DMS53 (cell line): ENCODE measurements around the gene GSC2.
"Not testable (repeated sequence)": the region's sequence is repeated elsewhere in the genome, so short reads cannot be mapped to it uniquely, and the experiment has no call there.

Source experiments
- DNase-seq: peaks from one replicate; lab custom pipeline; 2025; lab: John Stamatoyannopoulos, UW

GSC2 gene

DNA sequence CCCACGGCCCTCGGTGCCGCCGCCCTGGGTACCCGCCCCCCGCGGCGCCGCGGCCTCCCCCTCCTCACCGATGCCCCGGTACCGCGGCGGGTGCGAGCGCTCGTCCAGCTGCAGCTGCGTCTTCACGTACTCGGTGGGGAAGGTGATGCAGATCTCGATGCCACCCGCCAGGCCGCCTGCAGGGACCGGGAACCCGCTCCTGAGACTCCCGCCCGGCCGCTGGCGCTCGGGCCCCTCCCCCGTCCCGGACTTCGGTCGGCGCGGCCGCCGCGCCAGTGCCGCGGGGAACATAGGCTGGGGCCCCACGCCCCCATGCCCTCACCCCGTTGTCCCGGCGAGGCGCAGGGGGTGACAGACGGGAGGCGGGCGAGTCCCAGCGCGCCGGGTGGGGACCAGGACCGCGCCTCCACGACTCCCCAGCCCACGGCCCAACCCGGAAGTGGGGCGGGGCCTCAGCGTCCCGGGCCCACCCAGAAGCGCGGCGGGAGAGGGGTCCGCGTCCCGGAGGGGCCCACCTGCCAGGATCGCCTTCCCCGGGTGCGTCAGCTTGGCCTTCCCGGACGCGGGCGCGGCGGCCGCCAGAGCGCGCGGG lies 28.1 kb upstream of the GSC2 start:
- DNase-seq, result peak; percentile 60

DNA sequence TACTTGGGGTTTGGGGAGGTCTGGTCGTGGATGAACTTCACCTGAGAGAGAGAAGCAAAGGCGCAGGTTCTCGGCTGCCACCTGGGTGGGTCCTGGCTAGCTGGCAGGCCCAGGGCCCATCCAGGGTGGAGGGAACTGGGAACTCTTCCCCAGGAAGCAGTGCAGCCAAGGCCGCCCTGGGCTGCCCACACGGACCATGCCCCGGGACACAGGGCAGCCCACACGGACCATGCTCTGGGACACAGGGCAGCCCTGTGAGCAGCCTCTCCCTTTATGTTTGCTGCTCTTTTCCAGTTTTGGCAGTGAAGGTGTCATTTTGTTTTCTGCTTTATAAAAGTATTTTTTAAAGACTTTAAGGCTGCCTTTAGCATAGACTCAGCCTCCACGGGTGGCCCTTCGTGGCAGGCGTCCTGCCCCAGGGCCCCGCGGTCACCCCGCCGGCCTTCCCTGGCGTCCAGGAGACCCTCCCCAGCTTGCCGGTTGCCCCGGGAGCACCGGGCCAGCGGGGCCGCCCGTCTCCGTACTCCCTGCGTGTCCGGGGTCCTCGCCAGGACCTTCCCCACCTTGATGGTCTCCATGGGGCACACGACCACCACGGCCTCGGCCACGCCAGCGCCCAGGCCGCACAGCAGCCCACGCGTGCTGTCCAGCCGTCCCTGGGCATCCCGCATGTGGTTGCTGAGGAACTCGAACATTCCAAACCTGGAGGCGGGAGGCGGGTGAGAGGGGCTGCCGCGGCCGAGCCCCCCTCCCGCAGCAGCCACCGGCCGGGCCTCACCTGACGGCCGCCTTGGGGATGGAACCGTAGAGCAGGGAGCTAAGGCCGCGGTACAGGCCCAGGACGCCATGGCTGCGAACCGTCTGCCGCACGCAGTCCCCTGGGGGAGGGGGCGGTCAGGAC lies 27.3 kb upstream of the GSC2 start:
- peak; percentile 37 for DNase-seq

DNA sequence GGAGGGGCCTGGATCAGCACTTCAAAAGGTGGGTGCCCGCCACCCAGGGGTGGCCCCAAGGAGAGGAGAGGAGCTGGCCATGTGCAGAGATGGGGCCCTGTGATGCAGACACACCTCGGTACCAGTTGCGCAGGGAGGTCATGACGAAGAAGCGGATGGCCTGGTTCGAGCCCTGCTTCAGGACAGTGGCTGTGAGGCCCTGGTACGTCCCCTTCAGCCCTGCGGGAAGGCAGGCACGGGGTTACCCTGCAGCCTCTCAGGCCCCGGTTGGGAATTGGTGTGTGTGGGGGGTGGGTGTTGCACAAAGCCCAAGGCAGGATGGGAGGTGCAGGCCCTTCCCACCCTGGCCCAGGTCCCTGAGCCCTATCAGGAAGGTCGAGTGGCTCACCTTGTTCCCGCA lies 26.6 kb upstream of the GSC2 start:
- DNase-seq, result no peak

DNA sequence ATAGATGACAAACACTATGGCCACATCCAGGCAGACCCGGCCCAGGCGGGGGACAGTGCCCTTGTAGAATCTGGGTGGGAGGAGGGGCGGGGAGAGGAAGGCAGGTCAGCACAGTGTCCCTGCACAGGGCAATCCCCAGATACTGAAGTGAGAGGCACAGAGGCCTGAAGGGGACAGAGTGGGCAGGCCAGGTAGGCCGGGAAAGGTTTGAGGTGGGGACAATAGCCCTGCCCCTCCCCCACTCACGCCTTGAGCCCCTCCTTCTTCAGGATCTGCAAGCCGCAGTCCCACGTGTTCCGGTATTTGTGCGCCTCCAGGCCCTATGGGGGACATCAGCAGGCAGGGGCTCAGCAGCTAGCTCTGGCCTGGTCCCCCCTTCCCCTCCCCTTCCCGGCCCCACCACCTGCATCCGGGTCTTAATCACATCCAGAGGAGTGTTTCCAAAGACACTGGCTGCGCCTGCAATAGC lies 26.1 kb upstream of the GSC2 start:
- no peak for DNase-seq

DNA sequence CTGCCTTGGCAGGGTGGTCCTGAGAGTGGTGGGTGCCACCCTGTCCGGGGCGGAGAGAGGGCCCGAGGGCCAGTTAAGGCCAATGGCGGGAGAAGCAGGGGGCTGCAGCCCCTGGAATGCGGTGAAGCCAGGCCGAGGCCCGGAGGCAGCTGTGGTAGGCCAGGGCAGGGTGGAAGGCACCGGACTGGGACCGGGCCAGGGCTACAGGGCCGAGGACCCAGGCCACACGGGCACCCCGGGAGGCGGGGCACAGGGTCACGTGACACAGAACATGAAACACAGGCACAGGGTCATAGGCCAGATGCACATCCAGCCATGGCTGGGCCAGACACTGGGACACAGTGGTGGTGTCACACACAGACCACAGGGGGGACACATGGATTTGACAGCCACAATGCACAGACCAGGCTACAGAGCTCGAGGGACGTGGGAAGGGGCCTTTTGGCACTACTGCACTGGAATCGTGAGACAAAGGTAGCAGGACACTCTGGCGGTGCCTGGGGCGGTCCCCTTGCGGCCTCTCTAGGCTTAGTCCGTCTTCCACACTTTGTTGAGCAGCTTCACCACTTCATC lies 25.6 kb upstream of the GSC2 start:
- no peak for DNase-seq

DNA sequence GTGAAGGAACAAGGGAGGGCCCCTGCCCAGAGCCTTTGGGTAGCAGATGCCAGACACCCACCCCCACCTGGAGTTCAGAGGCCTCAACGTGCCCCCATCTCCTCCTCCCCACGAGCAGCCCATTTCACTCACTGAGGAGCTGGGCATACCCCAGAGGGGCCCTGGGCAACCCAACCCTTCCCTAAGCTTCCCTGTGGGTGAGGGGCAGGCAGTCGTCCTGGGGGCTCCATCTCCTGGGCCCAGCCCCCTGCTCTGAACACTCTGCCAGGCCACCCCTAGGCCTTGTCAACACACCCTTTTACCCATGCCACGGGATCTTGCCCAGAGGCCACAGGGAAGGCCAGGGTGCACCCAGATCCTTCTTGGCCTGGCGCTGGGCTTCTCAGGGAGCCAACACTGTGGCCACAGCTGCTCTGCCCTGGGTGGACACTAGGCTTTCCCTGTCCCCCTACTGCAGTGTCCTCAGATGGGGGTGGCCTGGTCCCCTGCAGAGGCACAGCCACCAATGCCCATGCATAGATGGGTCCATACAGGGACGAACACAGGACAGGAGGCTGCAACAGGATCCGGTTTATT lies 25.0 kb upstream of the GSC2 start:
- DNase-seq, result no peak

DNA sequence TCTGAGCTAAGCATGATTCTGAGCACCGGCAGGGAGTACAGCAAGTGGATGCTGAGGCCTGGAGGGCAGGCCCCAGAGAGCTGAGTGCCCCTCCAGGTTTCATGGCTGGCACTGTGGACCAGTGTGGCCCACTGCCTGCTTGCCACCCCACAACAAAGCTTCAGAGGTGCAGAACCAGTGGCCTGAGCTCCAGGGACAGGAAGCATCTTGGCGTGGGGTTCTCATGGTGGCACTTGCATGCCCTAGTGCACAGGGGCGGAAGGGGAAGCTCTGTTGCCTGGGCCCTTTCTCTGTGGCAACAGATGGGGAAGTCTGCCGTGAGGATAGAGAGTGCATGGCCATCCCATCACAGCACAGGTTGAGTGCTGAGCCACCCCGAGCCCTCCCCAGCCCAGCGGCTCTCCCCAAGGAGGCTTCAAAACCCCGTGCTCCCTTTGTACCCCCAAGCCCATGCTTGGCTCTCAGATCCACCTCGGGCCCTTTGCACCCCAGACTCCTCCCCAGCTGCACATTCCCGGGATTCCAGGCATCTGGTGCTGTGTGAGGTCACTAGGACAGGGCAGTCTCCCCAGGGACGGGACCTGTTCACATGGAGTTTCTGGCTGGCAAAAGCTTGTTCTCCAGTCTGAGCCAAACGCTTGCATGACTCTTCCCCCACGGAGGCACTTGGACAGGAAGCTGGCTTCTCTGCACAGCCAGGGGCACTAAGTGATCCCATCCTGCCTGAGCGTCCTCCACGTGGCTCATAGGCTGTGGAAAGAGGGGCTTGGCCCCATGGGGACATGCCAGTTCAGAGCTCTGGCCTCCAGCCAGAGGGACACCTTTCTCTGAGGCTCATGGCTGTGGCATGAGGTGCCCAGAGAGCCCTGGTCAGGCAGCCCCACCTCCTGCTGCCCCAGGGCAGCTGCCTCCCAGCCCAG lies 24.3 kb upstream of the GSC2 start:
- no peak for DNase-seq

DNA sequence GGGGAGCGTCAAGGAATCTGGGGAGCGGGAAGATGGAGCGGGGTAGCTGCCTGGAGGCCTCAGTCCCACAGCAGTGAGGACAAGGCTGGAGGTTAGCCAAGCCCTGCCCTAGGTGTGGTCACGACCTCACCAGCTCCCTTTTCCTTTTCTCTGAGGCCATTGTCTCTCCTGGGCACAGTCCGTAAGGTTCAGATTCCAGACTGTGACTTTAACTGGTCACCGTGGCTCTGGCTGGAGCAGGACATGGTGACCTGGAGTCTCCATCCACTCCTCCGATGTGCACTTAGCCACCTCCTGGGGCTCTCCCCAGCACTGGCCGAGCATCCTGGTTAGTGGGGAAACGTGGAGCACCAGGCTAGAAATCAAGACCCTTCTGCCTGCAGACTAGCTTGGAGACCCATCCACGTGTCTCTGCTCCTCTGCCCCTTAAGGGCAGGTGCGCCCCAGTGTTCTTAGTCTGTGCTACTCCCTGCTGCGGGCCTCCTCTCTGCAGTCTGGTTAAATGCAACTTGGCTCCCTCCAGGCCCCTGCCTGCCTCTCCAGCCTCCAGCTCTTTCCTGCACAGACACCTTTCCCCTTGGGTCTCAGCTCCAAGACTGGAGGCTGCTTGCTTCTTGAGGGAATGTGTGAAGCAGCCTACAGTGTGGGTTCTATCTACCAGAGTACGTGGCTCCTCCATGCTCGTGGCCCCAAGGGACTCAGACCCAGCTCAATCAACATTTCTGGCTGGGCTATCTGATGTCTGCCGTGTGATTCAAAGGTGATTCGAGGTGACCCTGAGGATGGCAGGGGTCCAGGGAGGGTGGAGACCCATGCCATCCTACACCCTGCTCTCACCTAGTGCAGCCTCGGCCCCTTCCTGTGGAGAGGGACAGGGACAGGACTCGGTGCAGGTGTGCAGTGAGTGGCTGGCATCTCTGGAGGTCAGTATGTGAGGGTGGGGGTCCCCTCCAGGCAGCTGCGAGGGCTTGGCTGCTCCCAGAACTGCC lies 23.2 kb upstream of the GSC2 start:
- no peak for DNase-seq

DNA sequence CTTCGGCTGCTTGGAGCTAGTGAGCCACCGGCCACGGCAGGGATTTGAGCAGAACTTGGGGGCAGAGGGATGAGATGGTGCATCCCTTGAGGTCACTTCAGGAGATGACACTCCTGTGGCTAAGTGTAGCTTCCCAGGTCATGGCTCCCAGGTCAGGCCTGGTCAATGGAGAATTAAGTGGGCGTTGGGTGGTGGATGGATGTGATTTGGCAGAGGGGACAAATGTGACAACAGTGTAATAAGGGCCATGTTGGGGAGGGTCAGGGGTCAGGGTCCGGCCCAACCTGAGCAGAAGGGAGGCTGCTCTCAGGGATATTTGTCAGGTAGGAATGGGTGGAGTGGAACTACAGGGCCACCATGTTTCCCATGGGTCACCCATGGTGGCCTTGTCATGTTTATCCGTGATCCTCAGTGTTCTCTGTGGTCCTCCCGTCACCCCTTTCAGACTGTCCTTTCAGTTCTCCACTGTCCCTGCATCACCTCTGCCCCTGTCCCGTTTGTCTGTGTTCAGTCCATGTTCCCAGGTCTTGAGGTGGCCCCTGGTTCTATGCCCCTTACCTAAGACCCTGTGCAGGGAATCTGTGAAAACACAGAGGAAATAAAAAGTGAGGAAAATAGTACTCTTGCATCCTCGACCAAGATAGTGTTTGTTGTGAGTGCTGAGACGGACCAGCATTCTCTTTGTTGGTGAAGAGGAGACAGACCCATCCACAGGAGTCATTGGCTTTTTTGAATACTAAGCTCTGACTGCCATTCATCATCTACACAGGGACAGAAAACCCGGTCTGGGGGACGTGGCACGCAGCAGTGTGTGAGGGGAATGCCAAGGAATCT lies 22.3 kb upstream of the GSC2 start:
- no peak for DNase-seq

DNA sequence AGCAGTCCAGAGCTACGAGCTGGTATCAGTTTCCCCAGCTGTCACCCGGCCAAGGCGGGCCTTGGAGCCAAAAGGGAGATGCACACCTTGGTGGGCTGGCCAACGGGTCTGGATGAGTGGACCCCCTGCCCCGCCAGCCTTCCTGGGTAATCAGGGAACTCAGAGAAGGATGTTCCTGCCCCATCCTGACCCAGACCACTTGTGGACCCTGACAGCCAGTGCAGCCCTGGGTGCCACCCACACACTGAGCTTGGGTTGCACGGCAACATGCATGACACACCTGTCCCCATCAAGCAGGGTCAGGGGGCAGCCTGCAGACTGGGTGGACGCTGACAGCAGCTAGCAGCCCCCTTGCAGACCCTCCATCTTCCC lies 19.8 kb upstream of the GSC2 start:
- no peak for DNase-seq

DNA sequence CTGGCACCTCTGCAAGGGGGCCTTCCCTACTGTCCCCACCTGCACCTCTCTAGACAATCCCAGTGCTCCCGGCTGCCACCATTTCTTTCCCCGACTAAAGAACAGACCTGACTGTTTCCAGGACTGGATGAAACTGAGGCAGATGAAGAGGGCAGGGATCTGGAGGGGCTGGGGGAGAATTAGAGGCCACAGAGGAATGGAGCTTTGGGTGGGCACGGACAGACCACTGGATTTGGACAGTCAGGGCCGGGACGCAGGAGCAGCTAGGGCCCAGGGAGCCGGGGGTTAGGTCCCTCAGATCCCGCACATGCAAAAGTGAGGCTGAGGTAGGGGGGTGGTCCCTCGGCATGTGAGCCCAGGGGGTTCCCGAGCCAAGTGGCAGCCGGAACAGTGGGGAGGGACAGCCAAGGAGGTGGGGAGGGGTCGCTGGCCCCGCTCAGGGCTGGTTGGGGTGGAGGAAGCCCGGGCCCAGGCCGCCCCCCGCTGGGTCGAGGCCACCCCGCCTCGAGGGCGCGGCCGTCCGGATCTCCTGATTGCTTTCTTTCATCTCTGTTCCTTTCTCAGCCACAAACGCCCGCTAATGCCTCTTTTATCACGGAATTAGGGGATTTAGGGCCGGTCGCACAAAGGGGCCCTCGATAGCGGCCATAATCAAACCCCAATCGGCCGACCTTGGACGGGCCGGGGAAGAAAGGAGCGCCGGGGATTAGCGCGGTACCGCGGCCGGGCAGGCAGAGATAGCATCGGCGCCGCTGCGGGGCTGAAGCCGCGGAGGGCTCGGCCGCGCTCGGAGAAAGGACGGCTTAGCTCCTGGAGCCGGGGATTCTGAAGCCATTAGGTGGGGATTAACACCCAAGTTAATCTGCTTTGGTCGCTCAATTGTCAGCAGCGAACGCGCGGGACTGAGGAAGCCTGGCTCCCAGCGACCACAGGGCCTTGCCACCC lies 19.2 kb upstream of the GSC2 start:
- DNase-seq, result no peak

DNA sequence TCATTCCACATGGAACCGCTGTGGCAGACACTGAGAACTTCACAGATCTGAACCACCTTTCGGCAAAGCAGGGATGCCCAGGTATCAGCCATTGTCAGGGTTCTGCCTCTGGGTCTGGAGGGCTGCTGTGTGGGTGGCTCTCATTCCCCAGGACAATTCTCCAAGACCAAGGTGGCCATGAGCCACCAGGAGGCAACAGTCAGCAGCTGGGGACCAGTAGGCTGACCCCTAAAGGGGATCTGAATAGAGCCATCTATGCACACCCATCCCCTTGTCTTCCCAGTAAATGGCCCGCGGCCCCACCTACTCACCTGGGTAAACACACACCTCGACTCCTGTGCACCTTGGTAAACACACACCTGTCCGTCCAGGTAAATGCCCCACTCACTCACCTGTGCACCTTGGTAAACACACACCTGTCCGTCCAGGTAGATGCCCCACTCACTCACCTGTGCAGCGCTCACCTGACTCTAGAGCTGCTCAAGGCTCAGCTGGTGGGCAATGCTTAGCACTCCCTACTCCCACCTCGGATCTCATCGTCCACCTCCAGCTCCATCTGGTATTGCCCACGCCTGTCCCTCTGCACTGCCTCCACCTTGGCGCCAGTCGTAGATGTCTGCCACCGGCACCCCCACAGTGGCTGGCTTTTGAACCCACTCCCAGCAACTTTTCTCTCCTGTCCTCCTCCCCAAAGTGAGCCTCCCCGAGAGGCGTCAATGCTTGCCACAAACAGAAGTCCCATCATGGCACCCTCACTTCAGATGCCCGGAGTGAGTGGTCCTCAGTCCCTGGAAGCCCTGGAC lies 18.2 kb upstream of the GSC2 start:
- DNase-seq, result peak; percentile 28

DNA sequence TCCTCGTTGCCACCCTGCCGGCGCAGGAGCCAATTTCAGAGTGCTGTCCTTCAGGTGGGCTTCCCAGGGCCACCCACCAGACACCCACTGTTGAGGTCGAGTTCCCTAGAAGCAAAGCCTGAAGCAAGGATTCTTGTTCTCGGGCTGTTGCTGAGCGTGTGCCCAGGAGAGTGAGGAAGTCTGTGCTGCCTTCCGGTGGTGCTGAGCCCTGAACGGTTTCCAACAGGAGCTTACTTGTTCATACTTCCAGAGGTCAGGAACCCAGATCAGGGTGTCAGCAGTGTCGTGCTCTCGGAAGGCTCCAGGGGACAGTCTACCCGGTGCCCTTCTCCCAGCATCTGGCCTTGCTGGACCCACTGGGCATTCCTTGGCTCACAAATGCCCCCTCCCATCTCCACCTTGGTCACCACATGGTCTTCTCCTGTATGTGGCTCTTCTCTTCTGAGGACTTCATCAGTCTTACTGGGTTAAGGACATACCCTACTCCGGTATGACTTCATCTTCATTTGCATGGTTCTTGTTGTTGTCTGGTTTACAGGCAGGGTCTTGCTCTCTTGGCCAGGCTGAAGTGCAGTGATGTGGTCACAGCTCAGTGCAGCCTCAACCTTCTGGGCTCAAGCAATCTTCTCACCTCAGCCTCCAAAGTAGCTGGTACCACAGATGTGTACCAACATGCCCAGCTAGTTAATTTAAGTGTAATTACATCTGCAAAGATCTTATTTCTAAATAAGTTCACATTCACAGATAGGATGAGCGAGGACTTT lies 17.2 kb upstream of the GSC2 start:
- DNase-seq, result no peak

DNA sequence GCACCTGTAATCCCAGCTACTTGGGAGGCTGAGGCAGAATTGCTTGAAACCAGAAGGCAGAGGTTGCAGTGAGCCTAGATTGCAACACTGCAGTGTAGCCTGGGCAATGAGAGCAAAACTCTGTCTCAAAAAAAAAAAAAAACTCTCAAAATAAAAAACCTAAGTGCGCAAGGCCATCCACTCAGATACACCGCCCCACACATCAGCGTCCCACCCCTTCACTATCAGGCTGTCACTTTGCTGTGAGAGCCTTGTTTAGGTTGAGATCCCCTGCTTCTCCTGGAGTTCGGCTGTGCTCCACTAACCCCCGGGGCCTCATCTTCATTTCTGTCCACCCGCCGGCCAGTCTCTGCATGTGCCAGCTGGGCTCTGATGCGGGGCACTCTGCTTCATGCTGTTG lies 16.3 kb upstream of the GSC2 start:
- no peak for DNase-seq

DNA sequence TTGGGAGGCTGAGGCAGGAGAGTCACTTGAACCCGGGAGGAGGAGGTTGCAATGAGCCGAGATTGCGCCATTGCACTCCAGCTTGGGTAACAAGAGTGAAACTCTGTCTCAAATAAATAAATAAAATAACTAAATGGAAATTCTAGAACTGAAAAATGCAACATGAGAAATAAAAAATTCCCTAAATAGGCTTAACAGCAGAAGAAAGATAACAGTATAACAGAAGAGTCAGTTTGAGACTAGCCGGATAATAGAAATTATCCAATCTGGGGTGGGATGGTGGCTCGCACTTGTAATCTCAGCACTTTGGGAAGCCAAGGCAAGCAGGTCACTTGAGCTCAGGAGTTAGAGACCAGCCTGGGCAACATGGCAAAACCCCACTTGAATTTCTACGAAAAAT lies 14.3 kb upstream of the GSC2 start:
- DNase-seq, result no peak

DNA sequence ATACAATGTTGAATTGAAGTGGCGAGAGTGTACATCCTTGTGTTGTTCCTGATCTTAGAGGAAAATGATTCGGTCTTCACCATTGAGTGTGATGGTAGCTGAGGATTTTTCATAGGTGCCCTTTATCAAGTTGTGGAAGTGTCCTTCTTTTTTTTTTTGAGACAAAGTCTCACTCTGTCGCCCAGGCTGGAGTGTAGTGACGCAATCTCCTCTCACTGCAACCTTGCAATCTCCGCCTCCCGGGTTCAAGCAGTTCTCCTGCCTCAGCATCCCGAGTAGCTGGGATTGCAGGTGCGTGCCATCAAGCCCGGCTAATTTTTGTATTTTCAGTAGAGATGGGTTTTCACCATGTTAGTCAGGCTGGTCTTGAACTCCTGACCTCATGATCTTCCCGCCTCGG lies 8.6 kb upstream of the GSC2 start:
- not testable (repeated sequence) for DNase-seq

DNA sequence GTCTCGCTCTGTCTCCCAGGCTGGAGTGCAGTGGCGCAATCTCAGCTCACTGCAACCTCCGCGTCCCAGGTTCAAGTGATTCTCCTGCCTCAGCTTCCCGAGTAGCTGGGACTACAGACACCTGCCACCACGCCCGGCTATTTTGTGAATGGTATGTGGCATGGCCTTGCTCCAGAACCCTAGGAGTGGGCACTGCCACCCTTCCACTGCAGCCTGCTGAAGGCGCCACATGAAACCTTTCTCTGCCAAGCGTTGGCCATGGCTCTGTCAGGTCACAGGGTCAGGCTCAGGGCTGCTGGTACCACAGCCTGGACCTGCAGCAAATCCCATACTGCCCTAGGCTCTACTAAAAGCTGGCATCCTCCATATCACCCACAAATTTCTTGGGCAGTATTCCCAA lies 6.0 kb upstream of the GSC2 start:
- DNase-seq, result not testable (repeated sequence)
